Measurements from ENCODE around the gene EEF2K. TPM values are rescaled to one million over a fixed set of nuclear protein-coding genes. Genes with fewer than 3 reads are reported as not detected.

Gene EEF2K
- total and polyA plus RNA-seq, 2 of the 13 experiments (the other 11 are each of a cell fraction or from before 2014, with no cell fraction given) = 22.0 to 23.8 TPM

DNA sequence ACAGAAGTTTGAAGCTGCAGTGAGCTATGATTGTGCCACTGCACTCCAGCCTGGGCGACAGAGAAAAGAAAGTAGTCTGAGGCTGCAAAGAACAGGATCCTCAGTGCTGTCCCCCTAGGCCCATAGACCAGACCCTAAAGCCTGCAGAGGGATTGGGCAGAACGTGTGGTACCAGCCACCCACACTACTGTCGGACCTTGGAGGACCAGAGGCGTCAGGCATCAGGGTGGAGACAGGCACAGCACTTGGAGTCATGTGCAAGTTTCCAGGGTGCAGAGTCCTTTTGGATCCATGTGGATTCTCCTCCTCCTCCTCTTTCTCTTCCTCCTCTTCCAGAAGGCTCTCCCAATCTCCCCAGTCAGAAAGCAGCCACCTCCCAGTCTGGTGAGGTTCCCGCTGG is 41.6 kb upstream of the EEF2K start:
- ATAC-seq = no peak
- TF ChIP-seq ZNF251 (CRISPR knock-in tag; IDR thresholded peaks at IDR 0.05) (no peak), ZNF768 (CRISPR knock-in tag; IDR thresholded peaks at IDR 0.05) (peak; percentile 93), ZNF256 (CRISPR knock-in tag; conservative IDR thresholded peaks at IDR 0.05) (no peak), NRL (CRISPR knock-in tag; IDR thresholded peaks at IDR 0.05; ENCODE audit: borderline replicate concordance) (no peak), ZSCAN30 (CRISPR knock-in tag; IDR thresholded peaks at IDR 0.05) (no peak), ZNF451 (CRISPR knock-in tag; IDR thresholded peaks at IDR 0.05) (0 out of 2 replicates have a peak, but pooled peaks have one; percentile 47), ZNF83 (CRISPR knock-in tag; IDR thresholded peaks at IDR 0.05; ENCODE audit: borderline replicate concordance) (0 out of 2 replicates have a peak, but pooled peaks have one; percentile 38), NFYC (CRISPR knock-in tag; IDR thresholded peaks at IDR 0.05) (no peak)
- Histone ChIP-seq H3K27me3 (ENCODE audit: control insufficient read depth in 1 of 2, insufficient read depth in 2 of 2, low read length in 2 of 2) (peaks cover 6 to 28% of the 10 kb centered on the region in 2 experiments; a peak in 4 of 5 replicates), H2AFZ (ENCODE audit: low read length) (no peak overlapping the region), H3K79me2 (ENCODE audit: insufficient read depth, low read length) (no peaks in the 10 kb centered on the region), H3K4me2 (ENCODE audit: low read depth, low read length) (no peak overlapping the region), H3K4me3 (replicated peaks in 1 of 3; ENCODE audit: insufficient read depth in 1 of 3, low read depth in 2 of 3, low read length in 3 of 3) (no peak overlapping the region), H4K20me1 (ENCODE audit: insufficient read depth, low read length) (no peaks in the 10 kb centered on the region), H3K4me1 (ENCODE audit: insufficient read depth, low read length) (peaks cover 31% of the 10 kb centered on the region), H3K27ac (ENCODE audit: extremely low read length, insufficient read depth, low read length) (no peak overlapping the region), H3K36me3 (replicated peaks in 1 of 2; ENCODE audit: control insufficient read depth in 1 of 2, insufficient read depth in 2 of 2, low read length in 2 of 2) (no peaks in the 10 kb centered on the region), H3K9ac (ENCODE audit: insufficient read depth, low read depth, low read length) (no peak overlapping the region), H3K9me3 (ENCODE audit: low read length) (peaks cover 5% of the 10 kb centered on the region)
- BruUV-seq (replicated peaks) = no TSS peak
- no peak for DNase-seq (ENCODE audit: low spot score)
- intact Hi-C loops (cut with micrococcal nuclease; ENCODE audit: unreplicated experiment) (no loop called here), in situ Hi-C loops (cut with HindIII; ENCODE audit: extremely low pct_ligation_motif_present, low pct_unique_long_range_greater_than_20kb) (no loop called here)
- WGBS (ENCODE audit: low lambda C conversion rate) = 49% methylated on average over 5 of the region's 5 CpGs
- FAIRE-seq = no peak
- CTCF ChIA-PET (ENCODE audit: low intra/inter-chr PET ratio, low total read pairs) = no interaction called here
- POLR2A ChIA-PET = no interaction called here

DNA sequence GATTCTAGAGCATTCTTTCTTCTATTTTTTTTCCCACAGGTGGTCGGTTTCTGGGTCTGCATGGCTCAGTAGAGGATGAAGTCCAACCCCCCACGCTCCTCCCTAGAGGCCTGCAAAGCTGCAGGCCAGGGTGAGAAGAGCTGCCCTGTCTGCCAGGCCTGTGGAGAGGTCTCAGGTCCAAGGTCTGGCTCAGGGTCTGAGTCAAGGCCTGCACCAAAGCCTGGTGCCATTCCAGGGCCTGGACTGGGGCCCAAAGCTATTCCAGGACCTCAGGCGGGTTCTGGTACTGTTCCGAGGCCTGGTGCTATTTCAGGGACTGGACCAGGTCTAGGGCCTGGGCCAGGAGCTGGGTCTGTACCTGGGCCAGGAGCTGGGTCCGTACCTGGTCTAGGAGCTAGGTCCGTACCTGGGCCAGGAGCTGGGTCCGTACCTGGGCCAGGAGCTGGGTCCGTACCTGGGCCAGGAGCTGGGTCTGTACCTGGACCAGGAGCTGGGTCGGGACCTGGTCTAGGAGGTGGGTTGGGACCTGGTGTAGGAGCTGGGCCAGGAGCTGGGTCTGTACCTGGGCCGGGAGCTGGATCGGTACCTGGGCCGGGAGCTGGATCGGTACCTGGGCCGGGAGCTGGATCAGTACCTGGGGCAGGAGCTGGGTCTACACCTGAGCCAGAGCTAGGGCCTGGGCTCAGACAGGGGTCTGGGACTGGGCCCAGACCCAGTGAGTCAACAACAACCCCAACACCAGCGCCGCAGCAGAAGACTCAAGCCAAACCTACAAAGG is 40.4 kb upstream of the EEF2K start:
- Histone ChIP-seq H3K79me2 (ENCODE audit: insufficient read depth, low read length) (no peaks in the 10 kb centered on the region), H3K4me1 (ENCODE audit: insufficient read depth, low read length) (peaks cover 35% of the 10 kb centered on the region), H3K27ac (ENCODE audit: extremely low read length, insufficient read depth, low read length) (no peak overlapping the region), H2AFZ (ENCODE audit: low read length) (no peak overlapping the region), H3K36me3 (replicated peaks in 1 of 2; ENCODE audit: control insufficient read depth in 1 of 2, insufficient read depth in 2 of 2, low read length in 2 of 2) (no peaks in the 10 kb centered on the region), H3K9ac (ENCODE audit: insufficient read depth, low read depth, low read length) (no peak overlapping the region), H4K20me1 (ENCODE audit: insufficient read depth, low read length) (no peaks in the 10 kb centered on the region), H3K27me3 (ENCODE audit: control insufficient read depth in 1 of 2, insufficient read depth in 2 of 2, low read length in 2 of 2) (peaks cover 6 to 18% of the 10 kb centered on the region in 2 experiments; a peak in 4 of 5 replicates), H3K4me2 (ENCODE audit: low read depth, low read length) (peak overlapping the region; percentile 8; the same call in 1 of the 2 replicates), H3K4me3 (replicated peaks in 1 of 3; ENCODE audit: insufficient read depth in 1 of 3, low read depth in 2 of 3, low read length in 3 of 3) (no peak overlapping the region), H3K9me3 (ENCODE audit: low read length) (peaks cover 5% of the 10 kb centered on the region)
- in situ Hi-C loops (cut with HindIII; ENCODE audit: extremely low pct_ligation_motif_present, low pct_unique_long_range_greater_than_20kb) = no loop called here
- 52% methylated on average over 16 of the region's 16 CpGs for WGBS (ENCODE audit: low lambda C conversion rate)
- POLR2A ChIA-PET = no interaction called here
- ATAC-seq (peak; percentile 86), DNase-seq (ENCODE audit: low spot score) (no peak), FAIRE-seq (no peak)
- no TSS peak for BruUV-seq (replicated peaks)
- intact Hi-C loops (cut with micrococcal nuclease; ENCODE audit: unreplicated experiment) = no loop called here
- CTCF ChIA-PET (ENCODE audit: low intra/inter-chr PET ratio, low total read pairs) = no interaction called here
- TF ChIP-seq POLR2A (IDR thresholded peaks at IDR 0.05; ENCODE audit: insufficient read depth in 1 of 2, low read depth in 2 of 2, low read length in 2 of 2) = no peak
- no peak for TF ChIP-seq ARNT (IDR thresholded peaks at IDR 0.05)
- TF ChIP-seq RXRA (CRISPR knock-in tag; IDR thresholded peaks at IDR 0.05) = 0 out of 2 replicates have a peak, but pooled peaks have one; percentile 21
- TF ChIP-seq, protein P1, sequence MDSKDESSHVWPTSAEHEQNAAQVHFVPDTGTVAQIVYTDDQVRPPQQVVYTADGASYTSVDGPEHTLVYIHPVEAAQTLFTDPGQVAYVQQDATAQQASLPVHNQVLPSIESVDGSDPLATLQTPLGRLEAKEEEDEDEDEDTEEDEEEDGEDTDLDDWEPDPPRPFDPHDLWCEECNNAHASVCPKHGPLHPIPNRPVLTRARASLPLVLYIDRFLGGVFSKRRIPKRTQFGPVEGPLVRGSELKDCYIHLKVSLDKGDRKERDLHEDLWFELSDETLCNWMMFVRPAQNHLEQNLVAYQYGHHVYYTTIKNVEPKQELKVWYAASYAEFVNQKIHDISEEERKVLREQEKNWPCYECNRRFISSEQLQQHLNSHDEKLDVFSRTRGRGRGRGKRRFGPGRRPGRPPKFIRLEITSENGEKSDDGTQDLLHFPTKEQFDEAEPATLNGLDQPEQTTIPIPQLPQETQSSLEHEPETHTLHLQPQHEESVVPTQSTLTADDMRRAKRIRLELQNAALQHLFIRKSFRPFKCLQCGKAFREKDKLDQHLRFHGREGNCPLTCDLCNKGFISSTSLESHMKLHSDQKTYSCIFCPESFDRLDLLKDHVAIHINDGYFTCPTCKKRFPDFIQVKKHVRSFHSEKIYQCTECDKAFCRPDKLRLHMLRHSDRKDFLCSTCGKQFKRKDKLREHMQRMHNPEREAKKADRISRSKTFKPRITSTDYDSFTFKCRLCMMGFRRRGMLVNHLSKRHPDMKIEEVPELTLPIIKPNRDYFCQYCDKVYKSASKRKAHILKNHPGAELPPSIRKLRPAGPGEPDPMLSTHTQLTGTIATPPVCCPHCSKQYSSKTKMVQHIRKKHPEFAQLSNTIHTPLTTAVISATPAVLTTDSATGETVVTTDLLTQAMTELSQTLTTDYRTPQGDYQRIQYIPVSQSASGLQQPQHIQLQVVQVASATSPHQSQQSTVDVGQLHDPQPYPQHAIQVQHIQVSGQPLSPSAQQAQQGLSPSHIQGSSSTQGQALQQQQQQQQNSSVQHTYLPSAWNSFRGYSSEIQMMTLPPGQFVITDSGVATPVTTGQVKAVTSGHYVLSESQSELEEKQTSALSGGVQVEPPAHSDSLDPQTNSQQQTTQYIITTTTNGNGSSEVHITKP (CRISPR knock-in tag; IDR thresholded peaks at IDR 0.05; ENCODE audit: low read depth) = no peak
- TF ChIP-seq ZNF558 (CRISPR knock-in tag; IDR thresholded peaks at IDR 0.05; ENCODE audit: borderline replicate concordance) = no peak
- TF ChIP-seq SNAPC2 (CRISPR knock-in tag; IDR thresholded peaks at IDR 0.05) = no peak

Measured in HepG2 (cell line).